Ishikawa (cell line): ENCODE measurements around the gene DICER1.

Experiments
- CEBPB ChIP-seq: IDR thresholded peaks from 2 replicates; pipeline ENCODE4 v1.6.1; 2012
- CREB1 ChIP-seq: IDR thresholded peaks from 2 replicates; pipeline ENCODE4 v1.6.1; 2012; ENCODE audit warnings: low read depth
- EGR1 ChIP-seq: IDR thresholded peaks from 2 replicates; pipeline ENCODE4 v1.6.1; 2012
- EP300 ChIP-seq: IDR thresholded peaks from 2 replicates; pipeline ENCODE4 v1.6.1; 2012; ENCODE audit warnings: borderline replicate concordance
- FOXM1 ChIP-seq: IDR thresholded peaks from 2 replicates; pipeline ENCODE4 v1.6.1; 2012; ENCODE audit warnings: low read depth, borderline replicate concordance
- MAX ChIP-seq: IDR thresholded peaks from 2 replicates; pipeline ENCODE4 v1.6.1; 2012
- RAD21 ChIP-seq: IDR thresholded peaks from 2 replicates; pipeline ENCODE4 v1.6.1; 2012; ENCODE audit warnings: low read depth
- TEAD4 ChIP-seq: IDR thresholded peaks from 2 replicates; pipeline ENCODE4 v1.6.1; 2012
- YY1 ChIP-seq: IDR thresholded peaks from 2 replicates; pipeline ENCODE4 v1.6.1; 2012; ENCODE audit warnings: low read depth

GRCh38 chr14:95106971-95107370 lies 50.4 kb downstream of the DICER1 start:
- no peak for TF ChIP-seq MAX
- no peak for TF ChIP-seq EGR1
- TF ChIP-seq EP300 = no peak
- TF ChIP-seq TEAD4 = no peak
- TF ChIP-seq YY1 = no peak
- TF ChIP-seq CEBPB = no peak
- TF ChIP-seq RAD21 = no peak
- no peak for TF ChIP-seq CREB1
- TF ChIP-seq FOXM1 = no peak
